K562 (cell line): ENCODE results near the gene LRRC14B.

Experiments used
- CHD2 ChIP-seq: IDR thresholded peaks from 2 replicates; pipeline ENCODE4 v1.6.1; 2011; ENCODE audit warnings: low read depth, low read length
- JUND ChIP-seq, 2 experiments: IDR thresholded peaks; 2 replicates in 1 of 2; 3 replicates in 1 of 2; pipeline ENCODE4 v1.6.1; 2011; ENCODE audit warnings: borderline replicate concordance in 2 of 2, low read depth in 2 of 2, low read length in 2 of 2, improper control_type of control experiment in 1 of 2, missing biosample characterization in 1 of 2, missing genetic modification characterization in 1 of 2, missing genetic modification reagents in 1 of 2
- NFIC ChIP-seq: fragments of 450-650 bp; IDR thresholded peaks from 2 replicates; pipeline ENCODE4 v1.6.1; 2017; ENCODE audit warnings: mild to moderate bottlenecking, inconsistent platforms
- POLR2A ChIP-seq: fragments of 450-650 bp; conservative IDR thresholded peaks from 2 replicates; pipeline ENCODE4 v1.6.1; 2016
- POLR2AphosphoS5 ChIP-seq: IDR thresholded peaks from 2 replicates; pipeline ENCODE4 v1.6.1; 2011; ENCODE audit warnings: mild to moderate bottlenecking, low read depth, low read length, moderate library complexity; ENCODE audit not compliant: control insufficient read depth, insufficient read depth
- TARDBP ChIP-seq: fragments of 450-650 bp; IDR thresholded peaks from 2 replicates; pipeline ENCODE4 v1.6.1; 2016
- TGIF2 ChIP-seq: sonication (generic); formaldehyde crosslinking; IDR thresholded peaks from 2 replicates; pipeline ENCODE4 v1.8.1; 2022; ENCODE audit warnings: mild to moderate bottlenecking, missing genetic modification reagents, moderate library complexity
- ZNF134 ChIP-seq: fragments of 250-450 bp; sonication (Bioruptor Pico); conservative IDR thresholded peaks from 2 replicates; pipeline ENCODE4 v1.4.0; 2020
- ZNF184 ChIP-seq: sonication (generic); formaldehyde crosslinking; IDR thresholded peaks from 2 replicates; pipeline ENCODE4 v1.5.0; 2020; ENCODE audit warnings: missing genetic modification reagents
- ZNF253 ChIP-seq: fragments of 250-450 bp; sonication (Bioruptor Pico); conservative IDR thresholded peaks from 2 replicates; pipeline ENCODE4 v1.6.1; 2021; ENCODE audit warnings: mild to moderate bottlenecking
- TF ChIP-seq, protein P1 (sequence below): fragments of 250-450 bp; sonication (Bioruptor Pico); IDR thresholded peaks from 2 replicates; pipeline ENCODE4 v1.5.0; 2020; ENCODE audit warnings: mild to moderate bottlenecking
- TF ChIP-seq, protein P2 (sequence below): sonication (generic); formaldehyde crosslinking; IDR thresholded peaks from 2 replicates; pipeline ENCODE4 v1.8.1; 2023; ENCODE audit warnings: mild to moderate bottlenecking, missing genetic modification reagents
- TF ChIP-seq, protein P3 (sequence below): sonication (generic); formaldehyde crosslinking; IDR thresholded peaks from 2 replicates; pipeline ENCODE4 v1.8.0; 2022; ENCODE audit warnings: mild to moderate bottlenecking, missing genetic modification reagents
- TF ChIP-seq, protein P4 (sequence below): sonication (generic); formaldehyde crosslinking; IDR thresholded peaks from 2 replicates; pipeline ENCODE4 v1.9.0; 2022; ENCODE audit warnings: mild to moderate bottlenecking, missing genetic modification reagents

DNA sequence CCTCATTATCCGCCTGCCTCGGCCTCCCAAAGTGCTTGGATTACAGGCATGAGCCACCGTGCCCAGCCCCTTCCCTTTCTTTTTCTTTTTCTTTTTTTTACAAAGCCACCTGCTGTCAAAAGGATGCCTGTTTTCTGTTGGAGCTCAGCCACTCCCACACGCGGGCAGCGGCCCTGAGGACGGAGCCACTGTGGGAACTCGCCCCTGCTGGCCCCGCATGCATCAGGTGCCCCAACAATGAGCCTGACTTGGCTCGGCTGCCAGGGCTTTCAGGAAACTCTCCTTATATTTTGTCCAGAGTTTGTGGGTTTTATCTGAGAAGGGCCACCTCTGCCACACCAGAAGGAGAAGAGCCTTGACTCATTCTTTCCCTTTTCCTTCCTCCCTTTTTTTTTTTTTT, 37.1 kb upstream of the LRRC14B start:
- TF ChIP-seq, protein P1, sequence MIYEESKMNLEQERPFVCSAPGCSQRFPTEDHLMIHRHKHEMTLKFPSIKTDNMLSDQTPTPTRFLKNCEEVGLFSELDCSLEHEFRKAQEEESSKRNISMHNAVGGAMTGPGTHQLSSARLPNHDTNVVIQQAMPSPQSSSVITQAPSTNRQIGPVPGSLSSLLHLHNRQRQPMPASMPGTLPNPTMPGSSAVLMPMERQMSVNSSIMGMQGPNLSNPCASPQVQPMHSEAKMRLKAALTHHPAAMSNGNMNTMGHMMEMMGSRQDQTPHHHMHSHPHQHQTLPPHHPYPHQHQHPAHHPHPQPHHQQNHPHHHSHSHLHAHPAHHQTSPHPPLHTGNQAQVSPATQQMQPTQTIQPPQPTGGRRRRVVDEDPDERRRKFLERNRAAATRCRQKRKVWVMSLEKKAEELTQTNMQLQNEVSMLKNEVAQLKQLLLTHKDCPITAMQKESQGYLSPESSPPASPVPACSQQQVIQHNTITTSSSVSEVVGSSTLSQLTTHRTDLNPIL (CRISPR knock-in tag): no peak
- TF ChIP-seq NFIC (no peak), POLR2A (no peak), TARDBP (no peak), POLR2AphosphoS5 (no peak), ZNF134 (CRISPR knock-in tag) (no peak), TGIF2 (CRISPR knock-in tag) (no peak), CHD2 (no peak), ZNF184 (CRISPR knock-in tag) (no peak), ZNF253 (CRISPR knock-in tag) (no peak), JUND (IDR thresholded peaks at IDR 0.05; ENCODE audit: borderline replicate concordance, low read depth, low read length) (no peak), JUND (tag; IDR thresholded peaks at IDR 0.05; ENCODE audit: borderline replicate concordance, low read depth, low read length) (no peak)
- TF ChIP-seq, protein P2, sequence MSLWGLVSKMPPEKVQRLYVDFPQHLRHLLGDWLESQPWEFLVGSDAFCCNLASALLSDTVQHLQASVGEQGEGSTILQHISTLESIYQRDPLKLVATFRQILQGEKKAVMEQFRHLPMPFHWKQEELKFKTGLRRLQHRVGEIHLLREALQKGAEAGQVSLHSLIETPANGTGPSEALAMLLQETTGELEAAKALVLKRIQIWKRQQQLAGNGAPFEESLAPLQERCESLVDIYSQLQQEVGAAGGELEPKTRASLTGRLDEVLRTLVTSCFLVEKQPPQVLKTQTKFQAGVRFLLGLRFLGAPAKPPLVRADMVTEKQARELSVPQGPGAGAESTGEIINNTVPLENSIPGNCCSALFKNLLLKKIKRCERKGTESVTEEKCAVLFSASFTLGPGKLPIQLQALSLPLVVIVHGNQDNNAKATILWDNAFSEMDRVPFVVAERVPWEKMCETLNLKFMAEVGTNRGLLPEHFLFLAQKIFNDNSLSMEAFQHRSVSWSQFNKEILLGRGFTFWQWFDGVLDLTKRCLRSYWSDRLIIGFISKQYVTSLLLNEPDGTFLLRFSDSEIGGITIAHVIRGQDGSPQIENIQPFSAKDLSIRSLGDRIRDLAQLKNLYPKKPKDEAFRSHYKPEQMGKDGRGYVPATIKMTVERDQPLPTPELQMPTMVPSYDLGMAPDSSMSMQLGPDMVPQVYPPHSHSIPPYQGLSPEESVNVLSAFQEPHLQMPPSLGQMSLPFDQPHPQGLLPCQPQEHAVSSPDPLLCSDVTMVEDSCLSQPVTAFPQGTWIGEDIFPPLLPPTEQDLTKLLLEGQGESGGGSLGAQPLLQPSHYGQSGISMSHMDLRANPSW (CRISPR knock-in tag): no peak
- TF ChIP-seq, protein P3, sequence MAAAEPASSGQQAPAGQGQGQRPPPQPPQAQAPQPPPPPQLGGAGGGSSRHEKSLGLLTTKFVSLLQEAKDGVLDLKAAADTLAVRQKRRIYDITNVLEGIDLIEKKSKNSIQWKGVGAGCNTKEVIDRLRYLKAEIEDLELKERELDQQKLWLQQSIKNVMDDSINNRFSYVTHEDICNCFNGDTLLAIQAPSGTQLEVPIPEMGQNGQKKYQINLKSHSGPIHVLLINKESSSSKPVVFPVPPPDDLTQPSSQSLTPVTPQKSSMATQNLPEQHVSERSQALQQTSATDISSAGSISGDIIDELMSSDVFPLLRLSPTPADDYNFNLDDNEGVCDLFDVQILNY (CRISPR knock-in tag): no peak
- TF ChIP-seq, protein P4, sequence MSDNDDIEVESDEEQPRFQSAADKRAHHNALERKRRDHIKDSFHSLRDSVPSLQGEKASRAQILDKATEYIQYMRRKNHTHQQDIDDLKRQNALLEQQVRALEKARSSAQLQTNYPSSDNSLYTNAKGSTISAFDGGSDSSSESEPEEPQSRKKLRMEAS (CRISPR knock-in tag): no peak
